HG02678 (cell line): ENCODE results near the gene PRPF38B.
"Not testable (repeated sequence)": the region's sequence is repeated elsewhere in the genome, so short reads cannot be mapped to it uniquely, and the experiment has no call there.

Experiments used
- ATAC-seq: cut with Tn5 transposase; IDR thresholded peaks from one replicate; pipeline ENCODE4 v1.9.1; 2021; ENCODE audit warnings: mild to moderate bottlenecking, moderate library complexity; ENCODE audit not compliant: unreplicated experiment

Gene PRPF38B

GRCh38 chr1:108691942-108692723 is at the start of gene PRPF38B:
TSS of gene PRPF38B (plus strand) at chr1:108692310. CDS start at chr1:108692592, 282 bp downstream.
- peak; percentile 94 for ATAC-seq

GRCh38 chr1:108643492-108644335 is 48.4 kb upstream of the PRPF38B start:
- peak; percentile 42 for ATAC-seq

- no peak for ATAC-seq
Measured at GRCh38 chr1:108644984-108645383, 47.1 kb upstream of the PRPF38B start.

GRCh38 chr1:108645564-108646184 is 46.4 kb upstream of the PRPF38B start:
- ATAC-seq, result no peak

GRCh38 chr1:108646265-108646647 is 45.9 kb upstream of the PRPF38B start:
- ATAC-seq, result no peak

- ATAC-seq, result peak; percentile 63
Measured at GRCh38 chr1:108646648-108647269, 45.4 kb upstream of the PRPF38B start.

GRCh38 chr1:108653431-108654105 is 38.5 kb upstream of the PRPF38B start:
- ATAC-seq, result no peak

- ATAC-seq, result no peak
Measured at GRCh38 chr1:108657356-108658080, 34.6 kb upstream of the PRPF38B start.

- ATAC-seq, result peak; percentile 90
Measured at GRCh38 chr1:108661030-108661609, 31.0 kb upstream of the PRPF38B start, which contains the start of gene HENMT1. TSS of gene HENMT1 (minus strand) at chr1:108661093. CDS start at chr1:108659884, 1,209 bp downstream.

- ATAC-seq, result no peak
Measured at GRCh38 chr1:108663074-108663473, 29.0 kb upstream of the PRPF38B start.

- ATAC-seq, result no peak
Measured at GRCh38 chr1:108664481-108664880, 27.6 kb upstream of the PRPF38B start.

- no peak for ATAC-seq
Measured at GRCh38 chr1:108665067-108665466, 27.0 kb upstream of the PRPF38B start.

GRCh38 chr1:108665771-108666170 is 26.3 kb upstream of the PRPF38B start:
- no peak for ATAC-seq

- ATAC-seq, result not testable (repeated sequence)
Measured at GRCh38 chr1:108667422-108667821, 24.7 kb upstream of the PRPF38B start.

- no peak for ATAC-seq
Measured at GRCh38 chr1:108668777-108669176, 23.3 kb upstream of the PRPF38B start.

- ATAC-seq, result no peak
Measured at GRCh38 chr1:108669679-108670078, 22.4 kb upstream of the PRPF38B start.

- no peak for ATAC-seq
Measured at GRCh38 chr1:108670131-108670773, 21.9 kb upstream of the PRPF38B start.

- no peak for ATAC-seq
Measured at GRCh38 chr1:108671143-108671542, 21.0 kb upstream of the PRPF38B start.

- no peak for ATAC-seq
Measured at GRCh38 chr1:108678706-108679105, 13.4 kb upstream of the PRPF38B start.
